ENCODE measurements around the gene TCF4.

The TCF4 gene

DNA sequence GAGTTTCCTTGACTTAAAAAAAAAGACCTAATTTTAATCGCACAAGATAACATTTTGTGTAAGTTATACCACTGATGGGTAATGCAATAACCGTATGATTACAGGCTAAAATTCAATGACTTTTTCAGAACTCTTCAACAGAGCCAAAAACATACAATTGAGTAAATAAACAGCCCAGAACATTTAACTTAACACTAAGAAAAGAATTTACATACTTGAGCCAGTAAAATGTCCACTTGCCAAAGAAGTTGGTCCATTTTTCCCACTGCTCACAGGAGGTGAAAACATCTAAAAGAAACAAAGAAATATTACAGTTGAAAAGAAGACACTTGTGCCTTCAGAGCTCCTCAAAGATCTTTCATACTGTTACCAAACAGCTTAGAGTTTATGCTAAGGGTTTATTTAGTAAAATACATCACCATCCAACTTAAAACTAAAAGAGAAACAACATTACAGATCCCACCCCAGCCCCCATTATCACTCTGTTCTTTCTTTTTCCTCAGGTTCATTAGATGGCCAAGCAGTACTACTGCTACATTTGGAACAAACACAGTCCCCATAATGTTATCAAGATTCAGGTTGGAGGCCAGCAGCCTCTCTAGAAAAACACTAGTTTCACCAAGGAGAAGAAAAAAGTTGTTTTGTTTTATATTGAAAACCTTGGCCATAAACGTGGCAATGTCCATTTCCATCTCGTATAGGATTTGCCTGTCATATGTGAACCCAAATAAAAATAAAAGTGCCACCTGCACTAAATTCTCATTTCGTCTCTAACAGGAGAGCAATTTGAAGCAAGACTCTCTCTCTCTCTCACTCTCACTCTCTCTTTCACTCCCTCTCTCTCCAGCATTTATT, 2.7 kb downstream of the TCF4 start:
- DNase-seq, result no peak

DNA sequence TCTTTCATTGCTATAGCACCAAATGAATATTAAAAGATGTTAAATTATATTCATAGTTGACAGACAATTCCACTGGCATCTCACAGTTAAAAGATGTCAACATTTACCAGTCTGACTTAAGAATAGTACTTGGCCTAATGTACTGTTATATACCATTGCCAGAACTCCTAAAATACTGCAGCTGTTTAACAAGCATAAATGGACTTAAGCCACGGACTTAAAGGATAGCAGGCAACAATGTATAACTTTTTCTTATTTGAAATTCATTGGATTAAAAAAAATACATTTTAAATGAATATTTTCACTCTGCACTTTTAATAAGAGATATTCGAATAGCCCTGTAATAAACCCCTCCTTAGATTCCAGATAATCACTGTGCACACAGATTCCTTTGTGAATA, 3.8 kb downstream of the TCF4 start:
- no peak for DNase-seq

DNA sequence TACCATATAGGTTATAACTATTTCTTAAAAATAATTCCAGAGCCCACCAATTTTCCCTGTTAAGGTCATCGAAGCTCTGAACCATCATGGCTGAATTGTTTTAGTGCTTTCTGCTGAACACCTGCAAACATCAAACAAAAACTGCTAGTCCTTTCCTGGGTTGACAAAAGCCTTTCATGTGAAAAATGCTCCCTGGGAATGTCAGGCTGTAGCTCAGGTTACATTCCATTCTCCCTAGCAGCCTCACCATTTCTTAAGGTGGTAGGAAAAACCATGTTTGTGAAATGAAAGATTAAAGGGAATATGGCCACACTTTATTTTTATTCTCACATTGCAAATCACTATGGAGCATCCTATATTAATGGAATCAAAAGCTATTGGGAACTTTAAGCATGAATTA, 5.7 kb downstream of the TCF4 start:
- DNase-seq, result no peak

DNA sequence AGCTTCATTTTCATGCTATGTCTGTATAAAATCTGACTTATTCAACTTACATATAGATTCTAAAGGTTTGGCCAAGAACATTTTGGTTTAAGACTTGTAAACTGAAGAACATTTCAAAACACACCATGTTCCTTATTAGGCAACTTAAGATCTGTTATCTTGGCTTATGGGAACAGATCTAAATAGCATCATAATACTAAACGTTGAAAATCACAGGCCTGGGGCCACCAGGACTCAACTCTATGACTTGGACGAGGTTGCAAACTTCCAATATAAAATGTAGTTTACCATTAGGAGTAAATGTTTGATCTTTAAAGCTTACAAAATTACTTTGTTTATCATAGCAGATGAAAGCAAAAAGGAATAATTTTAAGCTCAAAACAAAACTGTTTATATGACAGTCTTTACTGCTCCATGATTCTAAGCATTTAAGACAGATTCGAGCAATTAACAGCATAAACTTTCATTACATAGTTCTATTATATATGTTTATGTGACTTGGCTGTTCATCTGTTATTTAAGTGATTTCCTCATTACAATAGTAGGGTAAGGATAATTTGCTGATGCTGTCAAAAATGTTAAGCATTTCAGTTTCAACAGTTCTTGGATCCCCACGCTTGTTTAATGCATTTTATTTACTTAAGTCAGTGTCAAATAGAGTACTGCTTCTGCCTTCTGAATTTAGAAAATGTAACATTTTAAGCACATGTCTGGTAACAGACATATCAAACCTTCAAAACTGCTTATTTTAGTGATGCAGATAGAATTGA, 8.3 kb downstream of the TCF4 start:
- DNase-seq, result no peak

DNA sequence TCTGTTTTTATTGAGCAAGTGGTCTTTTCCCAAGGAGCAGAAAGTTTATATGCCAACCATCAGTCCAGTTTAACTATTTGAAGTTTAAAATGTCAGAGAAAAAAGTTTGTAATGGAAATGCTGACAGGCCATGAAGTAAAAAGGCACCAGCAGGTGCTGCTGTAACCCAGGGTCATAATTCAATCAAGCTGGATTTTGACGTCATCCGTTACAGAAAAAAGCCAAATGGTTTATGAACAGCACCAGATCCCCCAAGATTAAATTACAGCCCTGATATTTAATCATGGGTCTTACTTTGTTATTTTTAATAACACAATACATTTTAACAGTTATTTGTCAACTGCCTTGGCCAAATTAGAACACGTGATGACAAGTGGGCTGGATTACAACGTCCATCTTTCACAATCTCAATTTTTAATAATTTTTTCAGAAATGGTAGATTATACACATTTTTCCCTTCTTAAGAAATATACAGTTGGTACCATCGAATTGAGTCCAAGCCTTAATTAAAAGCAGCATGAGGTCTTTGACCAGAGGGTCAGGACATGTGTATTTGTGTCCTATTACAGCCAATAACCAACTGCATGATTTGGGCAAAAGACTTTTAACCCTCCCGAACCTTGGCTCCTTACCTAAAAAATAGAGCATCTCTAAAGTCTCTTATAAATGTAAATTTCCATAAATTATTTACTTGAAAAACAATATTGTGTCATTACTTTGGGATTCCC, 10.0 kb downstream of the TCF4 start:
- no peak for DNase-seq

DNA sequence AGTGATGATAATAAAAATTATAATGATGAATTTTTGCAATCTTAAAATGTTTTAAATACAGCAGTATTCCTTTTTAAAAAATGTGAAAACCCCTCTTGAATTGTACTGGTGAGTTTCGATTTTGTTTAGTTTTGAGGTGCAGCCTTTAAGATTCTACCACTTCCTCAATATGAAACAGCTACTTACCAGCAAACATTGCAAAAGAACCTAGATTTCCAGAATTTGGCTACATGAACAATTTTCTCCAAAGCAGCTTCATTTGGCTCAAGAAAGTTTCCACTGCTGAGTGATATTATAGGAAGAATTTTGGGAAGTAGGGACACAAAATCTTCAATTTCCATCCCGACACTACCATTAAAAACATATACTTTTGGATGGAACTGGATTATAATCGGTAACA, 12.0 kb downstream of the TCF4 start:
- no peak for DNase-seq

DNA sequence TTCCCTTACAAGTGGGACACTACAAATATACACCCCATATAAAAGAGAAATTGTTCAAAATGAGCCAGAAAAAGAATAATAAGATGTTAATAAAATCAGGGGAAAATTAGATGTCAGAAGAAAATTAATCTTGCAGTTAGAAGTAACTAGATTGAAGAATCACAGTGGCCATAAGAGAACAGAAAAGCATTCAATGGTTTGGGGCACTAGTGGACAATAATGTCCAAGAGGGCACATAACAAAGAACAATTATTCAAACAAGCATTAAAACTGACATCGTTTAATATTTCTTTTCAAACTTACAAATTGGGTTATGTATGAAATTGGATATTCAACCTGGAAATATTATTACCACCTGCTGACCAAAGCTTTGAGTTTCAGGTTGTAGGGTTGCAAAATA, 12.9 kb downstream of the TCF4 start:
- DNase-seq, result no peak

DNA sequence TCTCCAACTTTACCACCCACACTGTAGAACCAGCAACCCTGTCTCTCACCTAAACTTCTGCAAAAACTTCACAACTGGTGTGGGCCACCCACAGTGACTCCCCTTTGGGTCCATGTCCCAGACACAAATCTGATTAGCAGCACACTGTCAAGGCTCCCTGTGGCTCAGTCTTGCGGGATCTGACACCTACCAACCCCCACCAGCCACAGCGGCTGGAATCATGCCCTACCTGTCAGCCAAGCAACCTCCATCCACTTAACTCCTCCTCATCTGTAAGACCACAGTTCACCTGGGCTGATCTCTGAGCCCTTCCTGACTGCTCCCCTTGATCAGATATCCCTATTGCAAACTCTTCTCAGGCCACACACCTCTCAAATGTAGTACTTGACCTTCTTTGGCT, 14.6 kb downstream of the TCF4 start:
- no peak for DNase-seq

DNA sequence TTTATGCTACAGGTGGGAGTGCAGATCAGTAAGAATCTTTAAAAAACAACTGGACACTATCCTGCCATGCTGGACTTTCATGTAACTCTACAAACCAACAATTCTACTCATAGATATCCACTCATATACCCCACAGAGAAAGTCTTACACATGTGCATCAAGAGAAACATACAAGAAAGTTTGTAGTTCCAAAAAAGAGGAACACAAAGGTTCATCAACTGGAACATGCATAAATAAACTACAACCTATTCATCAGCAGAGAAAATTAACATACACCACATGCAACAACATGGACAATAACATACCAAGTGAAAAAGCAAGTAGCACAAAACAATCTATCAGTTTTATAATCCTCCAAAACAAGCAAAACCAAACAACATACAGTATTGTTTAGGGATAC, 17.0 kb downstream of the TCF4 start:
- DNase-seq, result no peak

DNA sequence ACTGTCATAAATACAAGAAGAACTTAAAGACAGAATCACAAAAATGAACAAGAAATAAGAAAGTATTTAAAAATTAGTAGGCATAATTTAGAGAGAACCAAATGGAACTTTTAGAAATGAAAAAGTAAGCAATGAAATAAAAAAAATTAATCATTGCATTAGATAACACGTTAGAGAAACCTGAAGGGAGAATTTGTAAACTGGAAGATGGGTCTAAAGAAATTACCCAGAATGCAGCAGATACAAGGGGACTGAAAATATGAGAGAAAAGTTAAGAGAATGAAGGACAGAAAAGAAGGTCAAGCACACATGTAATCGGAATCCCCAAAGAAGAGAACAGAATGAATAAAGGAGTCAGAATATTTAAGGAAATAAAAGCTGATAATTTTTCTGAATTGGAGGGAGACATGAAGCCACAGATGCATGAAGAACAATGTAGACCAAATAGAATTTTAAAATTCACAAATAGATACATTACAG, 21.5 kb downstream of the TCF4 start:
- no peak for DNase-seq

DNA sequence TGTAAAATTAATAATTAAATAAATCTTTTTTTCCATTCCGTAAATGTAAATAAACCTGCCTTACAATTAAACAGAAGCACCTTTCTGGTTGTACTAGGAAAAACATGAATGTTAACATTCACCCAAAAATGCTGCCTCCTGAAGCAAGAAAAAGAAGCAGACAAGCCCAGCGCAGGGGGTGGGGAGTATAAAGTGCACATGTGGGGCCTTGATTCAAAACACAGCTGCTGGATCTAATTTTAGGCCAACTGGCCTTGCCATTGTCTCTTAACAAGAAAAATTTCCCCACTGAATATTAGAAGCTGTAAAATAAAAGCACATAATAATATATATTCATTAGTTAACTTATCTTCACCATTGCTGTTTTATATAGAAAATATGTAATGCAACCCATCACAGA, 28.3 kb downstream of the TCF4 start:
- DNase-seq, result no peak

DNA sequence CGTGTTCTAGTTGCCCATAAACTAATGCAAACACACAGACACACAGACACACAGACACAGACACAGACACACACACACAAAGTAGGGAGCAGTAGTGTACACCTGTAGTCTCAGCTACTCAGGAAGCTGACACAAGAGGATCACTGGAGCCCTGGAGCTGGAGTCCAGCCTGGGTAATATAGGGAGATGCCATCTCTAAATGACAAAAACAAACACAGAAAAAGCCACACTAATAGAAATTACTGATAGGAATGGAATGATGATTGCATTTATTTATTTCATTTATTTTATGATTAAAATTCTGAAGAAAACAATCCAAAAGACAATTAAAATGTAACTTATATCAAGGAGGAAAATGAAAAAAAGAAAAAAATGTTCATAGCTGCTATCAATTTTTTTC, 30.8 kb downstream of the TCF4 start:
- no peak for DNase-seq

DNA sequence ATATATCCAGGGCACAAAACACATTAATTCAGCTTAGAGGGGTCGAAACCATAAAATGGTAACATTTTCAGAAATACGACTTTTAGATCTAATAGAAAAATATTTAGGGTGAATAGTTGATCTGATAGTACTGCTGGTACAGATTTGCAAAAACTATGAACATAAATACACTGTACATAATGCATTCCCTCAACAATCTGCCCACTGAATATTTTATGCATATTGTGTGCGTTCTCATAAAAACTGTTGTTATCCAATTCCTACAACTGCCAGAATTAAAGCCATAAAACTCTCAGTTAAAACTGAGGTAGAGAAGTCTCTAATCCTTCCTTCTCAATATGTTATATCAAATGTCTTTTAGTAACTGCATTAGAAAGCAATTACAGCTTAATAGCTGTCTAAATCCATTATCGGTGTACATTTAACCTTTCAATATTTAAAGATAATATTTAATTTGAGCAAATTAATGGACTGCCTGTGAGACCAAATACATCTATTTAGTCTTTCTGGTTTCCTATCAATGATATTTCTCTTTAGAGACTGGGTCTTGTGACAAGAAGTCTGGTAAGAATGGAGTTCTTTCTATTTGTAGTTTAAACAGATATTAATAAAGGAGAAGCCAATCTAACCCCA, 32.5 kb downstream of the TCF4 start:
- no peak for DNase-seq

DNA sequence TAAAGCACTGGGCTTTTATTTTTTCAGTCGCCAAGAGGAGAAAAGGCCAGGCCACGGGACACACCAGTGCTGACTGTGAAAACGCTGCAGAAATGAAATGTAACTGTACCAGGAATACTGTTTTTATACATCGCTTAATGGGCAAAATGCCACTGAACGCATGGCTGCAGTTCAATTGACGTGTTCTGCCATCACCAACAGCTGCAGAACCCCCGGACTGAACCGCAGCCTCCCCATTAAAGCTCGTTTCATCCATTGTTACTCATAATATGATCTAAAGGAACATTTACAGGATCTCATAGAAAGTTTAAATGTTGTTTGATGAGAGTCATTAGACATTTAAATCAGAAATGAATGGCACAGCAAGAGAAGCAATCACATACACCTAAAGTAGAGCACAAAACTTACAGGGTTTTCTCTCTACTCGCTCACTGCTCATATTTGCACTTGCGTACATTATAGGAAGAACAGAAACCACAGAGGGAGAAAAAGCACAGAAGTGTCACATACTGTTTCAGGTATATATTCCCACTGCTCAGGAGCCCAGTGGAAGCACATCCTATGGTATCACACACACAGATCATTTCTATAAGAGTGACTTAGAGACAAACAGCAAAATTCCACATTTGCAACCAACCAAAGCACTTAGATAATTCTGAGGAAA, 35.3 kb downstream of the TCF4 start:
- no peak for DNase-seq

DNA sequence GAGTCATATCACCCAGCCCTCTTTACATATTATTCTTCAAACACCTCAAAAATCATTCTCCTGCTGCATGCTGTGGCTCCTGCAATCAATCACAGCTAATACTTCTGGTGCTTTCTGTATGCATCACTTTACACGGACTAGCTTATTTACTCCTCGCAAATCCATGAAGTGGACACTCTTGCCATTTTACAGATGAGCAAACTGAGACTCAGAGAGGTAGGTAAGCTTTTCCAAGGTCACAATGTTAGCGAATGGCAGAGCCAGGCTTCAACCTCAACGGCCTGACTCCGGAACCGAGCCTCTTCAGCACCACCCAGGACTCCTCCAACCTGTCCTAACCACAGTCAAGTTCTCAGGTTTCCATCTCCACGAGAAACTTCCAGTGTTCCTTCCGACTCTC, 36.8 kb downstream of the TCF4 start:
- no peak for DNase-seq

DNA sequence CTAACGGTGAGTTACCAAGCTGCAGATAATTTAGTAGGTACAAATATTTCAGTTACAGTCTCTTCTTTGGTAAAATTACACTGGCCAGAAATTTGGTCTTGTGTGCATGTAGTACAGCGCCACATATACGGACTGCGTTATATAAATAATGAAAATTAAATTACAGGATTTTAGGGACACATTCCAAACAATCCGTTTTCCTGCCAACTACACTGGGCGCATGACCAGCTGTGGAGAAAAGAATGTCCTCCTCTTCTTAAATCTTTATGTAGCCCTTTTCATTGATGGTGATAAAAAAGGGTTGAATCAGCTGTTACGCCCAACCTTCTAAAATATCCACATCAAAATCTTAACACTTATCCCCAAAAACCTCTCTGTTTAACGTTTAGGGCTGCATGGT, 37.5 kb downstream of the TCF4 start:
- DNase-seq, result no peak

DNA sequence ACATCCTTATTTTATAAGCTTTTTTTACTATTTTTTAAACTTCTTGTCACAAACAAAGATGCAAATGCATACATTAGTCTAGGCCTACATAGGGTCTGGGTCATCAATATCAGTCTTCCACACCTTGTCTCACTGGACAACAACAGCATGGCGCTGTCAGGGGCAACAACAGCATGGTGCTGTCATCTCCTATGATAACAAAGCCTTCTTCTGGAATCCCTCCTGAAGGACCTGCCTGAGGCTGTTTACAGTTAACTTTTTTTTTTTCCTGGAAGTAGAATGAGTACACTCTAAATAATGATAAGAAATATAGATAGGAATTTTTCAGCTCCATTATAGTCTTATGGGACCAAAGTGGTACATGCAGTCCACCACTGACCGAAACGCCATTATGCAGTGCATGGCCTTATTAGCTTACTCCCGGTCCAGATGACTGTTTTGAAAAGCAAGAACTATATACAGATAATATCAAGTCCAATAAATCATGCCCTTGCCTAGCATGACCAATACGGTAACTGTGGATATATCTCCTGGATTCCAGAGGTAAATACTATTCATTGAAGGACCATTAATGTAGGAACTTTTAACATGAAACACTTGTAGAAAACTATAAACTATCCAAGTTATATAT, 38.4 kb downstream of the TCF4 start:
- DNase-seq, result no peak

DNA sequence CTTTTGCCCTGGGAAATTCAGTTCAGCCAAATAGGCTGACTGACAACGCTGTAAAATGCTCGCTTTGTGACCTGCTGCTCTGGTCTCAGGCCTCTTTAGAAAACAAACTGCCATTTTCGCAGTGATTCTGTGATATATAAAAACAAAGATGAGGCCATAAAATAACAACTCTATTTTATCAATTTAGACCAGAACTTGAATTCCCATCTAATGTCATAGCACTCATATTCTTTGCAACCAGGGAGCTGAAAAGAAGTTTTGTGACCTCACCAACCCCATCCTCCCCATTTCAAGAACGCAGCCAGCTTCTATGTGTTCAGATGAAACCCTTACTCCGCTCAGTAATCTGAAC, 40.3 kb downstream of the TCF4 start:
- no peak for DNase-seq

DNA sequence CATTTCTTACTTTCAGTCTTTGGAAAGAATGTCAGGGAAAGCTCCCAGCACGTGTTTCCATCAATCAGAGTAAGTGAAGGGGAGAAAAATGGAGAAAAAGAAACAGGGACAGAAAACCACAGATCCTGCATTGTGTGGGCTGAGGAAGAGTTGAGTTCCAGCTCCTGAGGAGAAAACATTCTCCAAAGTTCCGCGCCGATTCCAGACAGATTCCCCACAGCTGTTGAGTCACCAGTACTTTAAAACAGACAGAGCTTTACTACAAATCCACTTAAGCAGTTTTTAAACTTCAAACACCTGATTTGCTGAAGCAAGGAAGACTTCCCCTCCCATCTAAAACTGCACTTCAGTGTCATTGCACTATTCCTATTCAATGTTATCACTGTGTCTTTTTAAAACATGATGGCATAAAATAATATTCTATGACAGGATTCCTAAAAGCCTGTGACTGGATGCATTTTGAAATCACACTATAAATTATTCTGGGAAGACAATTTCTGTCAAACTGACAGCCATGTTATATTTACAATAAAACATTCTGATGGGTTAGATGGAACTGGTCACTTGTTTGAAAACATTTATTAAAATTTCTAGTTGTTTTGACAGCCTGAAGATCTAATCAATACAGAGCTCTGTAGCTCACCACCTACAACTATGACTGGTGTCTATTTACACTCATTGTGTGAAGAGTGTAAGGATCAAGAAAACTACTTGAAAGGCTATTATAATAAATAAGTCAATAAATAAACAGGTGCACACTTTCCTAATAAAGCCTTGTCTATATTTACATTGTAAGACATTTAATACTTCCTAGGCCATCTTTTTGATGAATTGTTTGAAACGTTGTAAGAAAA, 40.9 kb downstream of the TCF4 start:
- DNase-seq, result no peak

DNA sequence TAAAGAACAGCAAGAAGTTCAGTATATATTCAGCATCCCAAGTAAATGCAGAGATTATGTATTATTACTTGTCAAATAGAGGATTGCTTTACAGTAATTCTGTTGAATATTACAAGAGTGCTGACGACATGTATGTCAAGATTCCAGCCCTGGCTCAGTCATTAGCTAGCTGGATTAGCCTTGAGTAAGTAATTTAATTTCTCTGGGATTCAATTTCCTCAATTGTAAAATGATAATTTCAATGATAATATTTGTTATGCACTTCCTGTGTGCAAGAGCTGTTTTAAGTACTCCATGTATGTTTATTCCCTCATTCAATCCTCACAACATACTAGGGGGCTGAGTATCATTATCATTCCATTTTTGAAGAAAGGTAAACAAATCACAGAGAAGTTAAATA, 44.0 kb downstream of the TCF4 start:
- no peak for DNase-seq

DNA sequence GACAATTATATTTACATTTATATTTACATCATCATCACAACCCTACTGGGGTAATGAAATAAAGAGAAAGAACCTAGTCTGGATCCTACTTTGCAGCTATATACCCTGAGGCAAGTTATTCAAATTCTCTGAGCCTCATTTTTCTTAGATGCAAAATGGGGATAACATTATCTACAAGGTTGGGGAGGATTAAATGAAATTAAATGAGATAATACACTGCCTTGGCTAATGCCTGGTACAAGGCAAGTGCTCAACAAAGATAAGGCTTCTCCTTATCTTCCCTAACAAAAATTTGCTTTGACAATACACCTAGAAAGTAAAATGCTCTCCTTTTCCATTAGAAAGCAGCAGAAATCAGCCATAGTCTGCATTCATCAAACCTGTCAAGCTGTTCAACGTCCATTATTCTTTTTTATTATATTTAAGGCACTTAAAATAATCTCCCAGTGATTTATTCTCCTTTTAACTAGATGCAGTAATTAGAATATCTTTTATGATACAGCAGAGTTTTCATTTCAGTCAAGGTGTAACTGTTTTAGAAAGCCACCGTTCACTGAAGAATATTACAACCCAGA, 44.8 kb downstream of the TCF4 start:
- no peak for DNase-seq
